Fibroblast of mammary gland (primary cell): ENCODE results near the gene GPR78.

Experiments used
- DNase-seq: peaks from one replicate; pipeline ENCODE4 v3.0.0-alpha.2; 2010; ENCODE audit warnings: low read depth
- H3K4me3 ChIP-seq: 2 replicates; pipeline ENCODE4 v1.5.1; 2011; ENCODE audit warnings: low read depth, mild to moderate bottlenecking, low read length, moderate library complexity; ENCODE audit not compliant: control insufficient read depth
- CTCF ChIP-seq: conservative IDR thresholded peaks from 2 replicates; pipeline ENCODE4 v1.5.1; 2011; ENCODE audit warnings: low read depth, low read length, inconsistent platforms; ENCODE audit not compliant: control insufficient read depth, insufficient read depth

The GPR78 gene

GRCh38 chr4:8594097-8595038 lies 14.2 kb downstream of the GPR78 start:
- H3K4me3 ChIP-seq, result no peak overlapping the region
- DNase-seq, result peak; percentile 76
- TF ChIP-seq CTCF, result peak; percentile 78

DNA sequence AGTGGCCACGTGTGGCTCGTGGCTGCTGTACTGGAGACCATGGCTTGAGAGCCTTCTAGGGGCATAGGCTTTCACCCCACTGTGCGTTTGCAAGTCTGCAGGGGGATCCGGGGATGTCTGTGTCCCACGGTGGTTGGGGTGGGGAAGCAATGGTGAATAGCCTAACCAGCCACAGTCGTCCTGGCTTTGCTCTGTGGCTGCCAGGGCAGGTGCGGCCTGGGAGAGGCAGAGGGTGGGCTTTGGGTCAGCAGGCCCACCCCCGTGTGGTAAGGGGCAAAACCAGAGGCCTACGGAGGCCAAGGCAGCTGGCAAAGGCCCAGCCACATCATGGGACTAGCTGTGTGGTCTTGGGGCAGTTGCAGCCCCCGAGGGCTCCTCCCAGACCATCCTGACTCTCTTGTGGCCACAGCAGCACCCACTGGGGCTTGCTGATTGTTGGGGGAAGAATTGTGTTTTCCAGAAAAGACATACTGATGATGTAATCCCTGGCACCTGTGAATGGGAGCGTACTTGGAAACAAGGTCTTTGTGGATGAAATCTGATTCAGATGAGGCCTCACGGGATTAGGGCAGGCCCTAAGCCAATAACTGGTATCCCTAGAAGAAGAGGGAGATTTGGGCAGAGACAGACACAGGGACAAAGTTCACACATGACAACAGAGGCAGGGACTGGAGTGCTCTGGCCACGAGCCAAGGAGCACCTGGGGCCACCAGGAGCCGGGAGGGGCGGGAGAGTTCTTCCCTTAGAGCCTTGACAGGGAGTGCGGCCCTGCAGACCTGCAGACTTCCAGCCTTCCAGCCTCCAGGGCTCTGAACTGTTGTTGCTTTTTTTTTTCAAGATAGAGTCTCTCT lies 15.3 kb downstream of the GPR78 start:
- no peak for TF ChIP-seq CTCF
- H3K4me3 ChIP-seq, result no peak overlapping the region
- DNase-seq, result peak; percentile 24

- DNase-seq, result no peak
- no peak overlapping the region for H3K4me3 ChIP-seq
- TF ChIP-seq CTCF, result no peak
Observed at GRCh38 chr4:8596891-8597290, 16.7 kb downstream of the GPR78 start.

DNA sequence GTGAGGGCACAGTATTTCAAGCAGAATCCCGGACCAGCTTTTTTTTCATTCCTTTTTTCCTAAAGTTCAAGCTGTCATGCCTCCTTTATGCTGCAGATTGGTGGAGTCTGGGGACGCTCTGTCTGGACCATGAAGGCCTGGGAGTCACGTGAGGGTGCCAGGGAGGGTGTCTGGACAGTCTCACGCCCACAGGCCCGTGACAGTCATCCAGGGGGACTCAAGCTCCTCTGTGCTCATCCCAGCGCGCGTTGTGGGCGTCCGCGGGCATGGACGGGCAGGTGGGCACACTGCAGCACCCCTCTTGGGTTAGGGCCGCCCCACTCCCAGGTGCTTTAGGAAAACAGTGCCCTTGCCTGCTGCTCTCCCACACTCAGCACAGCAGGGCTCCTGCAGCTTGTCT lies 17.1 kb downstream of the GPR78 start:
- TF ChIP-seq CTCF, result no peak
- no peak overlapping the region for H3K4me3 ChIP-seq
- no peak for DNase-seq

- no peak overlapping the region for H3K4me3 ChIP-seq
- no peak for DNase-seq
- no peak for TF ChIP-seq CTCF
Observed at GRCh38 chr4:8597791-8598190, 17.6 kb downstream of the GPR78 start.

DNA sequence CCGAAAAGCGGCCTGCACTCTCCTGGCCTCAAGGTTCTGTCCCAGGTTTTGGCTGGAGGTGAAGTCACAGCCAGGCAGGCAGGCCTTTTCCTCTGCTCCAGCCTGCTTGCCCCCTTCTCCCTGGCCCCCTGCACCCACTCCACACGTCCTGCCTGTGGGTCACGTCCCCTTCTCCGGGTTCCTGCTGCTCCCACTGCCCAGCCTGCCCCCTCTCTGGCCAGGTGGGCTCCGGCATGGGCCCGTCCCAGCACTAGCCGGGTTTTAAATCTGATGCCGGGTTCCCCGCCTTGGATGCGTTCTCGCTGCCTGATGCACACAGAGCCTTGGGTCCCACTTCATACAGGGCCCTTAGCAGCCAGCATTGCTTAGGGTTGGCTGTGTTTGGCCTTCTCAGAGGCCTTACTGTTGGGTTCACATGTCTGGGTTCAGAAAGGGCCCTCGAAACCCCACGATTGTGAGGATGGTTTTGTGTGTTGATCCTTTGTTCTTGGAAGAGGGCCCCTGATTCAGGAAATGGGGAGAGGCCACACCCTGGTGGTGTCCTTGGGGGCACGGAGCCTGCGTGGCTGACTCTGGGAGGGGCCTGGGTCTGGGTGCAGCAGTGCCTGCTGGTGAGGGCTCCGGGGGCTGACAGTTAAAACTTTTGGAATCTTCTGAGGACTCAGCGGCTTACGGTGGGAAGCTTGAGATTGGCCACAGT lies 18.3 kb downstream of the GPR78 start:
- no peak for TF ChIP-seq CTCF
- DNase-seq, result no peak

More for the DNA sequence above, 18.3 kb downstream of the GPR78 start:
- H3K4me3 ChIP-seq, result no peak overlapping the region
